HCEC 1CT (cell line): Measurements from ENCODE around the gene PGAM2.
"Not testable (repeated sequence)": the region's sequence is repeated elsewhere in the genome, so short reads cannot be mapped to it uniquely, and the experiment has no call there.

ENCODE experiments used
- DNase-seq: peaks from one replicate; pipeline ENCODE4 v3.0.0-alpha.2; 2017

PGAM2 gene

DNA sequence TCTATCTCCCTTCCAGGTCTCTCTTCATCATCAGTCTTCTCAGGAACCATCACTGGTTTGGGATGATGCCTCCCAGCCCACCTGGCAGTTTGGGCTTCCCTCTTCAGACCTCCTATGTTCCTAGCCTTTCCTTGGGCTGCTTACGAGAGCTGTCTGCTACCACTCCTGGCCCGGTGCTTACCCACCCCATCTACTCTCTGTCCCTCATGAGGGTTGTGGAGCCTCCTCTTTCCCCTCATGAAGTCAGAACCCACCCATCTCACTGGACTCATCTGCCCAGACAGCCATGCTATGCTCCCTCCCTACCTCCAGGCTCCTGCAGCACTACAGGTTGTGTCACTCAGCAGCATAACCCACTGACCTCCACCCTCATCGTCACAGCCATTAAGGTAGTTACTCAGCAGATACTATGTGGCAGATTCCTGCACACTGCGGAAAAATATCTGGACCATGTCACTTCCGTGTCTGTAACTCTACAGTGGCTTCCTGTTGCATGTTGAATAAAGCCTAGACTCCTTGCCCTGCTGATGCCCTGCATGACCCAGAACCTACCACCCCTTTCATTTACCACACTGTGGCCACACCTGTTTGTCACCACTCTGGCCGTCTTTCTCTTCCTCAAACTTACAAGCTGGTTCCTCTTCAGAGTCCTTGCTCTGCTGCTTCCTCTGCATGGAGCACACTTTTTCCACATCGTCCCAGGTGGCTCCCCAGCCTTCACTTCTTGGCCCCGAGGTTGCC is 18.9 kb downstream of the PGAM2 start:
- no peak for DNase-seq

DNA sequence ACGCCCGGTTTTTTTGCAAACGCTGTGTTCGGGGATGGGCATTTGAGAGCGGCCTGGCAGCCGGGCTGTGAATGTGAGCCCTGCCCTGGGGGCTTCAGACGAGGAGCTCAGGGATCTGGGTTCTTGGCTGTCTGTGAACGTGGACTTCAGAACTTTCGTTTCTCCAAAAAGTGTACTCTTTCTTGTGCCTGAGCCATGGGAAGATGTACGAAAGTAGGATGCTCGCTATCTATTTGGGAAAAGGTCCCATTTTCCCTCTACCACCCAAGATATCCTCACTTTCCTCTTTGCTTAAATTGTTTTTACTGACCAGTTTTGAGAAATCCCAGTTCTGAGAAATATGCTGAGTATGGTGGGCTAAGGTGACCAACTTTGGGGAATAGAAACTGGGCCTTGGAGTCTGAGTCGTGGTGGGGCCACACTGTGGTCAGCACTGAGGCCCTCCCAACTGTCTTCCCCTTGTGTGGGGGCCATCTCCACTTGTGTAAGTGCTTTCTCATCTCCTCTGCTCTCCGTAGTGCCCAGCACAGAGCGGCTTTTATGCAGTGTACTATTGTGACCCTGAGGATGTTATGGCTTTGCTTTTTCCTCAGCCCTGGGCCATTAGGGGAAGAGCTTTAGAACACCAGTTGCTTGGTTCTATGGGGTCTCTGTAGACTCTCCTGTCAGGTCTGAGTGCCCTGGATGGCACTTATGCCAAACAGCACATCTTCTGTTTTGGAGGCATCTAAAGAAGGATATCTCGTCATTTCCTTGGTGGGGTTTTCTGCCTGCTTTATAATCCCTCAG is 19.9 kb downstream of the PGAM2 start:
- no peak for DNase-seq

DNA sequence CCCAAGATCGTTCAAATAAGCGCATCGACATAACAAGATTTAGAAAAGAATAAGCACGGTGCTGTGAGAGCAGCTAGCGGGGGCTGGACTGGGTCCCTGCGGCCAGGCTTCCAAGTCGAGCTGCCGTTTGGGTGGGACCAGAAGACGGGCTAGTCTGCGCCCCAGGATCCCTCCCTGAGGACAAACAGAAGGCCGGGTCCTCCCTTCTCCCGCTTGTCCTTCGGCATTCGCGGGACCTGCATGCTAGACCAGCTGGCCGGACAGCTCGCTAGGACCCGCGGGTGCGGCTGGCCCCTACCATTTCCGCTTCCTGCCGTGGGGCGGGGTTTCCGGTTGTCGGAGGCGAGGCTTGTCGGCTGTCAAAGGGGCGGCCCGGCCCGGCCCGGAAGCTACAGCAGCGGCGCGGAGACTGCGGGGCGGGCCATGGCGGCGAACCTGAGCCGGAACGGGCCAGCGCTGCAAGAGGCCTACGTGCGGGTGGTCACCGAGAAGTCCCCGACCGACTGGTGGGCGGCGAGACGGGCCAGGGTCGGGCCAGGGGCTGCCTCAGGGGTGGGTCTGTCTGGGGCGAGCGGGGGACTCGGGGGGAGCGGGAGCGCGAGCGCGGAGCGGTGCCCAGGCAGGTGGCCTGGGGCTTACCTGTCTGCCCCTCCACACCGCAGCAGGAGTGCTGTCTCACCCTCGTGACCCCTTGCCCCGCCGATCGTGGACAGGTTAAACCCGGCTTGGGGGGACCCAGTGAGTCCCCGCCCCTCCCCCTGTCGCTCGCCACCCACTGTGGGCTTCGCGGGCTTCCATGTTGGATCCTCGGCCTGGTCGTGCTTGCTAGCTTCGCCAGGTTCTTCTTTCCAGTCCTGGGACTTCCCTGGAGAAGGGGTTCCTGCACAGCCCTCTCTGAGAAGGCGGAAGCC is 20.8 kb downstream of the PGAM2 start, which contains the start of gene DBNL:
Gene DBNL, plus strand, starts transcription at position 388 of the 911 bp plus-strand sequence. Its CDS starts 36 bp downstream, at position 424.
- DNase-seq: peak; percentile 87

DNA sequence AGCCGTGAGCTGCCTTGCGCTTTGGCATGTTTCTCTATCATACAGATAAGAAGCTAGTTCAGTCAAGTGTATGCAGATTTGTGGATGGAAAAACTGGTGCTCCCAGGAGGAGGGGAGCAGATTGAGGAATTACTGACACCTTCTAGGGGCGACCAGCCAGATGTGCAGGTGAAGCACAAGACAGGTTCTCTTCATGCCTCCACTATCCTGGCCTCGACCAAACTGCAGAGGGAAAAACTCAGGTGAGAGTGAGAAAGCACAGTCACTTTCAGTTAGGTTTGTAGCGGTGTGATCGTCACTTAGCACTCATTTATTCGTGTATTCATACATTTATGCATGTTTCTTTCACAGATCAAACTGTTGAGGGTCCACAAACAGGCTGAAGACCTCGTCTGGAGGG is 21.5 kb downstream of the PGAM2 start:
- no peak for DNase-seq

DNA sequence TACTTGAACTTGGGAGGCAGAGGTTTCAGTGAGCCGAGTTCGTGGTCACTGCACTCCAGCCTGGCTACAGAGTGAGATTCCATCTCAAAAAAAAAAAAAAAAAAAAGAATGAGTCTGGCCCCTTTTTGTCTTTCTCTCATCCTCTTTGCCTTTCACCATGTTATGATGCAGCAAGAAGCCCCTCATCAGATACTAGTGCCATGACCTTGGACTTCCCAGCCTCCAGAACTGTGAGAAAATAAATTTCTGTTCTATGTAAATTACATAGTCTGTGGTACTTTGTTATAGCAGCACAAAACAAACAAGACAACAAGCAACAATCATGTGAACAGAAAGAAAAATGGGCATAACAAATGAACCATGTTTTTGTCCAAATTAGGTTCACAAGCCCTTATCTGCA is 23.1 kb downstream of the PGAM2 start:
- DNase-seq: no peak

GRCh38 chr7:44040493-44040891 is 24.9 kb downstream of the PGAM2 start:
- DNase-seq: not testable (repeated sequence)

GRCh38 chr7:44039800-44040492 is 25.4 kb downstream of the PGAM2 start:
- not testable (repeated sequence) for DNase-seq

DNA sequence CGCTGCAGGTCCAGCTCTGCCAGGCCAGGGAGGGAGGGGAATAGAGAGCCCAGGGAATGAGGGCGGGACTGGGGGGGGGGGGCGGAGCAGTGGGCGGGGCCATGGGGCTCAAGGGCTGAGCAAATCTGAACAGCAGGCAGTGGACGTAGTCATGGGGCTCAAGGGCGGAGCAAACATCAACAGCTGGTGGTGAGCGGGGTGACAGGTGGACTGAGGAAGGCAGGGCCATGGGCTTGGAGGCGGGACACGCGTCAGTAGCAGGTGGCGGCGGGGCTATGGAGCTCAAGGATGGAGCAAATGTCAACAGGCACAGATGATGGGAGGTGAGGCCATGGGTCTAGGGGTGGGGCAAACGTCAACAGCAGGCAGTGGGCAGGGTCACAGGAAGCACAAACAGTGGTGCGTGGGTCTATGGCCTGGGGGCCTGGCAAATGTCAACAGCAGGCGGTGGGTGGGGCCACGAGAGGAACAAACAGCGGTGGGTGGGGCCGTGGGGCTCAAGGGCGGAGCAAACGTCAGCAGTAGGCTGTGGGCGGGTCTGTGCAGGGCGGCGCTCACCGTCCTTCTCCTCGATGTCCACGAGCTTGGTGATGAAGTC is 26.3 kb downstream of the PGAM2 start:
- DNase-seq: peak; percentile 48

DNA sequence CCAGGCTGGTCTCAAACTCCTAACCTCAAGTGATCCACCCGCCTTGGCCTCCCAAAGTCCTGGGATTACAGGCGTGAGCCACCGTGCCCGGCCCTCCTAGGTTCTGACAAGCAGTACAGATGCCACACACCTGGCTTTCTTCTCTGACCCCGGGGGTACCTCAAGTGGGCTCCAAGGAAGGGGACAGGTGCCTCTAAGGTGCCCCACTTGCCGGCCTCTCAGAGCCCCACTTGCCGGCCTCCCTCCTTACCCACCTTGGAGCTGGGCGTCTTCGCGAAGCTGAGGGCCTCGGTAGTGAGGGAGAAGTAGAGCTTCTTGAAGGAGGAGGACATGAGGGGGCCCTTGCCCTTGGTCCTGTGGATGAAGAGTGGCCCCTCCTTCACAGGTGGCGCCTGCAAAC is 26.8 kb downstream of the PGAM2 start:
- DNase-seq: not testable (repeated sequence)

GRCh38 chr7:44037951-44038350 is 27.4 kb downstream of the PGAM2 start:
- not testable (repeated sequence) for DNase-seq

DNA sequence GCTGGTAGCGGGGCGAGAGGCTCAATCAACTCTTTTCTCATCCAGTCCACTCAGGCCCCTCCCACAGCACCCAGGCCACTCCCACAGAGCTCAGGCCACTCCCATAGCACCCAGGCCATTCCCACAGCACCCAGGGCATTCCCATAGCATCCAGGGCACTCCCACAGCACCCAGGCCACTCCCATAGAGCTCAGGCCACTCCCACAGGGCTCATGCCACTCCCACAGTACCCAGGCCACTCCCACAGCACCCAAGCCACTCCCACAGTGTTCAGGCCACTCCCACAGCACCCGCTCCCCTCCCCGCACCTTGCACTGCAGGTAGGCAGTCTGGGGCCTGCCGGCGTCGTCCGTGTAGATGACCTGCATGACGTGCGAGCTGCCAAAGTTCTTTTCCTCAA is 29.0 kb downstream of the PGAM2 start:
- DNase-seq: peak; percentile 25

- not testable (repeated sequence) for DNase-seq
Measured at GRCh38 chr7:44033971-44034844, 31.2 kb downstream of the PGAM2 start.

GRCh38 chr7:44032031-44032430 is 33.3 kb downstream of the PGAM2 start:
- not testable (repeated sequence) for DNase-seq

DNA sequence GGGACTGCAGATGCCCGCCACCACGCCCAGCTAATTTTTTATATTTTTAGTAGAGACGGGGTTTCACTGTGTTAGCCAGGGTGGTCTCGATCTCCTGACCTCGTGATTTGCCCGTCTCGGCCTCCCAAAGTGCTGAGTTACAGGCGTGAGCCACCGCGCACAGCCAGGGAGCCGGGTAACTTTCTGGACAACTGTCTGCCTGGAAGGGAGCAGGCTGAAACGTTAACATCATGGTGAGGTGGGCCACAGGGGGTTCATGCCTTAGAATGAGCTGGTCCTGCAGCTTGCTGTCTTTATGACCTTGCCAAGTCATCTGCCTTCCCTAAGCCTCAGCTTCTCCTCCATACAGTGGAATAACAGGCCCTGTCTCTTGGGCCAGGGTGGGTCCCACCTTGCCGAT is 34.0 kb downstream of the PGAM2 start:
- DNase-seq: not testable (repeated sequence)

DNA sequence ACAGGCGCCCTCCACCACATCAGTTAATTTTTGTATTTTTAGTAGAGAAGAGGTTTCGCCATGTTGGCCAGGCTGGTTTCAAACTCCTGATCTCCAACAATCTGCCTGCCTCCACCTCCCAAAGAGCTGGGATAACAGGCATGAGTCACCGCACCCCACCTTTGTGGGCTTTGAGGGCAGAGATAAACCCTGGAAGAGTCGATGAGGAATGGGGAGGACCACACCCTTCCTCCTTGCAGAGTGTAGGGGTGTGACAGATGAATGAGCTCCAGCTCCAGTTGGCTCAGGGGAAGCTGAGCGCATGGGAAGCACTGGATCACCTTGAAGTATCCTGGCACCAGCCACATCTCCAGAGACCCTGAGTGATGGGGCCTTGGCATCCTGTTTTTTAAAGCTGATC is 35.3 kb downstream of the PGAM2 start:
- DNase-seq: not testable (repeated sequence)

DNA sequence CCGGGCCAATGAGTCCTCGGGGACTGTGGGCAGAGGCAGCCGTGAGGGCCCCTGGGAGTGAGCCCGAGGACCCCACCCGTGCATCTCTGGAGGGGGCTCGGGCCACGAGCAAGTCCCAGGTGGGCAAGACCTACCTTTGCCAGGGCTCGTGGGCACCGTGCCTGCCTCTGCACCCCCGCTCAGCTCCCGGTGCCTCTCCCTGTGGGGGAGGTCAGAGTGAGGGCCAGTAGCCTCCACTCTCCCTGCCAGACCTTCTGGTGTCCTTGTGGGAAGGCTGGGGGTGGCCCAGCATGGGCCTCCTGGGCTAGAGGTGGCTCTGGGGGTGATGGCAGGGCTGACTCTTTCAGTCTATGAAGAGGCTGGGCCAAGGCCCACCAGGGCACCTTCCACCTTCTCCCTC is 35.9 kb downstream of the PGAM2 start:
- not testable (repeated sequence) for DNase-seq

DNA sequence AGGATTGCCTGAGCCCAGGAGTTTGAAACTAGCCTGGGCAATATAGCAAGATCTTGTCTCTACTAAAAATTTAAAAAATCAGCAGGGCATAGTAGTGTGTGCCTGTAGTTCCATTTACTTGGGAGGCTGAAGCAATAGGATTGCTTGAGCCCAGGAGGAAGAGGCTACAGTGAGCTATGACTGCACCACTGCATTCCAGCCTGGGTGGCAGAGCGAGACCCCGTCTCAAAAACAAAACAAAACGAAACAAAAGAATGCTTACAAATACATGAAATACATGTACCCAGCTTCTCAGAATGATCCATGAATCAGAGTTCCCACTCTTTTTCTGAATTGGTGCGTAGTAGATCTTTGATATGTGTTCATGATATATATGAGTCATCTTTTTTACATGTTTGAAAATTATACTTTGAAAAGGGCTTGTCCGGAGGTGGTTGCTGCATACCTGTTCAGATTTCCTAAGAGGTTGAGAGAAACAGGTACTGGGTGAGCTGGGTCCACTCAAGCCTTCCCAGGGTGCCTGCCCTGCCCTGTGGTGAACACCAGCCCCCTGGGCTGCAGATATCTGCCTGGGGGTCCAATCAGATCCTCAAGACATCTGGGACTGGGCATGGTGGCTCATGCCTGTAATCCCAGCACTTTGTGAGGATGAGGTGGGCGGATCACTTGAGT is 42.4 kb downstream of the PGAM2 start:
- DNase-seq: not testable (repeated sequence)

DNA sequence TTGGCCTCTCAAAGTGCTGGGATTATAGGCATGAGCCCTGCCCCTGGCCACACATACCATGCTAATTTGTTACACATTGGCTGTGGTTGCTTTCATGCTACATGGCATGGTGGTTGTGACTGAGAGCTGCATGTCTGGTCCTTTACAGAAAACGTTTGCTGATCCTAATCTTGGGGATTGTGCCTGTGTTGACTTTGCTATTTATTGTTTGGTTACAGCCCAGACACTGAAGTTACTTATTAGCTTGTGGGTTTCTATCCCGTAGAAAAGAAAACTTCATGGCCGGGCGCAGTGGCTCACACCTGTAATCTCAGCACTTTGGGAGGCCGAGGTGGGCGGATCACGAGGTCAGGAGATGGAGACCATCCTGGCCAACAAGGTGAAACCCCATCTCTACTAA is 43.3 kb downstream of the PGAM2 start:
- not testable (repeated sequence) for DNase-seq

GRCh38 chr7:44019825-44020224 is 45.5 kb downstream of the PGAM2 start:
- not testable (repeated sequence) for DNase-seq
